PC-3 (cell line): ENCODE measurements around the gene SPEN.

Experiments
- EZH2 ChIP-seq: fragments of 300-600 bp; sonication (generic); IDR thresholded peaks from one replicate; pipeline ENCODE4 v1.6.1; 2017; ENCODE audit warnings: antibody characterized with exemption, mild to moderate bottlenecking, low read length; ENCODE audit not compliant: unreplicated experiment
- EZH2phosphoT487 ChIP-seq: fragments of 300-600 bp; sonication (generic); IDR thresholded peaks from 2 replicates; pipeline ENCODE4 v1.6.1; 2018; ENCODE audit warnings: mild to moderate bottlenecking, antibody characterized with exemption, low read length, borderline replicate concordance
- TF ChIP-seq, protein P1 (sequence below): fragments of 300-600 bp; sonication (generic); conservative IDR thresholded peaks from 2 replicates; pipeline ENCODE4 v1.5.1; 2017; ENCODE audit warnings: antibody characterized with exemption, low read depth, mild to moderate bottlenecking, low read length

DNA sequence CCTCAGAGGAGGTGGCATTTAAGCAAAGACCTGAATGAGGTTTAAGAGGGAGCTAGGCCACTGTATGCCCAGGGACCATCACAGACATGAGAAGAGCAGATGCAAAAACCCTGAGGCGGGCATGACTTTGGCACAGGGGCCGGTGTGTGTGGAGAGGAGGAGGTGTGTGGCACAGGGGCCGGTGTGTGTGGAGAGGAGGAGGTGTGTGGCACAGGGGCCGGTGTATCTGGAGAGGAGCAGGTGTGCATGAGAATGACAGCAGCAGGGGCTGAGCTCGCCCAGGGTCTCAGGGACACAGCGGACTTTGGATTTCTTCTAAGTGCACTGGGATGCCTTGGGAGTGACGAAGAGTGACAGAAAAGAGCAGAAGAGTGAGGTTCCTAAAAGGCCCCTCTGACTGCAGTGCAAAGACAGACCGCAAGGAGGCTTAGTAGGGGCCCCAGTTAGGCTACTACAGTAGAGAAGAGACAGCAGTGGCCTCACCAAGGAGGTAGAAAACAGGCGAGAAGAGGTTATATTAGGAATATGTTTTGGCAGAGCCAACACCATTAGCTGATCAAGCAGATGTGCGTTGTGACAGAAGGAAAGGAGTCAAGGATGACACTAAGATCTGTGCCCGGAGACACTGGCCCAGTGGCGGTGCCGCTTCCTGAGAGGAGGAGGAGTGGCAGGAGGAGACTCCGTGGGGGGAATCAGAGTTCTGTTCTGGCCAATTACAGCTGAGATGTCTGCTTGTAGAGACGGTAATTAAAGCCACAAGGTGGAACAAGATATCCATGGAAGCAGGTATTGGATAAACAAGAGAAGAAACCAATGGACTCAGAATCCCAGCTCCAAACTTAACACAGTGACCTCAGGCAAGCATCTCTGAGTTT is 110.0 kb downstream of the SPEN start:
- TF ChIP-seq, protein P1, sequence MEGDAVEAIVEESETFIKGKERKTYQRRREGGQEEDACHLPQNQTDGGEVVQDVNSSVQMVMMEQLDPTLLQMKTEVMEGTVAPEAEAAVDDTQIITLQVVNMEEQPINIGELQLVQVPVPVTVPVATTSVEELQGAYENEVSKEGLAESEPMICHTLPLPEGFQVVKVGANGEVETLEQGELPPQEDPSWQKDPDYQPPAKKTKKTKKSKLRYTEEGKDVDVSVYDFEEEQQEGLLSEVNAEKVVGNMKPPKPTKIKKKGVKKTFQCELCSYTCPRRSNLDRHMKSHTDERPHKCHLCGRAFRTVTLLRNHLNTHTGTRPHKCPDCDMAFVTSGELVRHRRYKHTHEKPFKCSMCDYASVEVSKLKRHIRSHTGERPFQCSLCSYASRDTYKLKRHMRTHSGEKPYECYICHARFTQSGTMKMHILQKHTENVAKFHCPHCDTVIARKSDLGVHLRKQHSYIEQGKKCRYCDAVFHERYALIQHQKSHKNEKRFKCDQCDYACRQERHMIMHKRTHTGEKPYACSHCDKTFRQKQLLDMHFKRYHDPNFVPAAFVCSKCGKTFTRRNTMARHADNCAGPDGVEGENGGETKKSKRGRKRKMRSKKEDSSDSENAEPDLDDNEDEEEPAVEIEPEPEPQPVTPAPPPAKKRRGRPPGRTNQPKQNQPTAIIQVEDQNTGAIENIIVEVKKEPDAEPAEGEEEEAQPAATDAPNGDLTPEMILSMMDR = no peak
- TF ChIP-seq EZH2 (no peak), EZH2phosphoT487 (no peak)
